PC-9 (cell line): ENCODE results near the gene COL27A1.

Experiments
- EZH2 ChIP-seq: fragments of 200-600 bp; sonication (generic); IDR thresholded peaks from 2 replicates; pipeline ENCODE4 v1.8.0; 2017; ENCODE audit warnings: antibody characterized with exemption, low read depth
- TF ChIP-seq, protein P1 (sequence below): fragments of 200-600 bp; sonication (generic); conservative IDR thresholded peaks from 2 replicates; pipeline ENCODE4 v1.6.1; 2017; ENCODE audit warnings: mixed run types, antibody characterized with exemption, mild to moderate bottlenecking, moderate library complexity

DNA sequence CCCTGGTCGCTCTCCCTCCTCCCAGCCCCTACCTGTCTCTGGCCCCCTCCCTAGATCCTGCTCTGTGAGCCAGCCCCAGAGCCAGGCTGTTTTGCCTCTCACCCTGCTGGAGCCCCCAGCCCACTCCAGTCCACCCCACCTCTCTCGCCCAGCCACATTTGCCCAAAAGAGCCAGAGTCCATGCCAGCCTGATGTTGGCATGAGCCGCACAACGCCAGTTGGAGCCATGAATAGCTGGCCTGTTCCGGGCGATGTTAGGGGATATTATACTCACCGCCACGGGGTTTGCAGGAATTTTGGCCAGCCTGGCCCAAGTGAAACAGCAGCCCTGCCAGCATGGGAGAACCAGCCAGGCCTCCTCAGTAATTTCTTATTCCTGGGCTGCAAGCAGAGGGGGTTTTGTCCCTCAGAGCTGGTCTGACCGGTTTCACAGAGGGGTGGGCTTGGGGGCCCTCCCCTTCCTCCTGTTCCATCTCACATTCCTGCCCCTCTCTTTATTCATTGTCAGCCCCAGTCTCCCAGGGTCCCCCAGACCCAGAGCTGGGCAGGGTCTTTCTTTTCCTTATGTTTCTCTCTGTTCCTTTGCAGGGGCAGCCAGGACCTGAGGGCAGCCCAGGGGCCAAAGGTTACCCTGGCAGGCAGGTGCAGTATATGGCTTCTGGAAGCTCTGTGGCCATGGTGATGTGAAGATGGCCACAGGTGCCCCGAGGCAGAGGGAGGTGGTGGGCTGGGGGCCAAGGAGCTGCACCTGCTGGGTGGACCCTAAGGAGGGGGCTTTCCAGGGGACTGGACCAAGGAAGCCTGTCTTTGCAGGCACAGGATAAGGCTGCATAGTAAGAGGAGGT is 50.1 kb downstream of the COL27A1 start:
- TF ChIP-seq, protein P1, sequence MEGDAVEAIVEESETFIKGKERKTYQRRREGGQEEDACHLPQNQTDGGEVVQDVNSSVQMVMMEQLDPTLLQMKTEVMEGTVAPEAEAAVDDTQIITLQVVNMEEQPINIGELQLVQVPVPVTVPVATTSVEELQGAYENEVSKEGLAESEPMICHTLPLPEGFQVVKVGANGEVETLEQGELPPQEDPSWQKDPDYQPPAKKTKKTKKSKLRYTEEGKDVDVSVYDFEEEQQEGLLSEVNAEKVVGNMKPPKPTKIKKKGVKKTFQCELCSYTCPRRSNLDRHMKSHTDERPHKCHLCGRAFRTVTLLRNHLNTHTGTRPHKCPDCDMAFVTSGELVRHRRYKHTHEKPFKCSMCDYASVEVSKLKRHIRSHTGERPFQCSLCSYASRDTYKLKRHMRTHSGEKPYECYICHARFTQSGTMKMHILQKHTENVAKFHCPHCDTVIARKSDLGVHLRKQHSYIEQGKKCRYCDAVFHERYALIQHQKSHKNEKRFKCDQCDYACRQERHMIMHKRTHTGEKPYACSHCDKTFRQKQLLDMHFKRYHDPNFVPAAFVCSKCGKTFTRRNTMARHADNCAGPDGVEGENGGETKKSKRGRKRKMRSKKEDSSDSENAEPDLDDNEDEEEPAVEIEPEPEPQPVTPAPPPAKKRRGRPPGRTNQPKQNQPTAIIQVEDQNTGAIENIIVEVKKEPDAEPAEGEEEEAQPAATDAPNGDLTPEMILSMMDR: no peak
- no peak for TF ChIP-seq EZH2
